Heart left ventricle (tissue), 16 donors: Measurements from ENCODE around the gene DNAJC6. TPM values are rescaled to one million over a fixed set of nuclear protein-coding genes. Genes with fewer than 3 reads are reported as not detected.

ENCODE experiments used
- ATAC-seq, 4 donors: fragments of 200-7000 bp; cut with Tn5 transposase; one replicate each; pipeline ENCODE4 v1.9.1; 2020 to 2022; ENCODE audit warnings: moderate library complexity in 4 of 4, mild to moderate bottlenecking in 3 of 4, moderate number of reproducible peaks in 1 of 4
- DNase-seq, 5 donors: peaks; one replicate each; pipeline ENCODE4 v3.0.0-alpha.2; 2020
- H3K27ac ChIP-seq, 12 donors: fragments of 200-600 bp; sonication (generic) in 4 of 12; one replicate each; pipeline versions ENCODE4 v1.5.0 to v1.8.0; 2016 to 2022; ENCODE audit warnings: mild to moderate bottlenecking in 2 of 12
- H3K27me3 ChIP-seq, 9 donors: fragments of 200-600 bp; sonication (generic) in 2 of 9; one replicate each; pipeline versions ENCODE4 v1.5.1 to v1.8.0; 2016 to 2022; ENCODE audit warnings: mild to moderate bottlenecking in 3 of 9
- H3K36me3 ChIP-seq, 9 donors: fragments of 200-600 bp; sonication (generic) in 2 of 9; one replicate each; pipeline versions ENCODE4 v1.5.0 to v1.8.0; 2018 to 2022; ENCODE audit warnings: mild to moderate bottlenecking in 2 of 9
- H3K4me1 ChIP-seq, 12 donors: fragments of 200-600 bp; sonication (generic) in 4 of 12; one replicate each; pipeline versions ENCODE4 v1.5.0 to v1.8.0; 2016 to 2022; ENCODE audit warnings: mild to moderate bottlenecking in 3 of 12
- H3K4me3 ChIP-seq, 12 donors: fragments of 200-600 bp; sonication (generic) in 4 of 12; one replicate each; pipeline versions ENCODE4 v1.5.0 to v1.8.0; 2017 to 2022; ENCODE audit warnings: mild to moderate bottlenecking in 9 of 12, moderate library complexity in 4 of 12
- H3K9me3 ChIP-seq, 12 donors: fragments of 200-600 bp; sonication (generic) in 4 of 12; one replicate each; pipeline versions ENCODE4 v1.5.0 to v1.8.0; 2016 to 2022; ENCODE audit warnings: mild to moderate bottlenecking in 1 of 12
- CTCF ChIP-seq, 12 donors: fragments of 200-600 bp; sonication (generic) in 4 of 12; IDR thresholded peaks; one replicate each; pipeline versions ENCODE4 v1.5.0 to v1.8.0; 2018 to 2022; ENCODE audit warnings: antibody characterized with exemption in 12 of 12, mild to moderate bottlenecking in 5 of 12
- POLR2A ChIP-seq, 2 donors: fragments of 450-650 bp; IDR thresholded peaks; one replicate each; pipeline ENCODE4 v1.6.1; 2017; ENCODE audit warnings: antibody characterized with exemption in 2 of 2, mild to moderate bottlenecking in 2 of 2, moderate library complexity in 2 of 2
- WGBS, 4 donors: extraction: QIAGEN DNeasy Blood & Tissue Kit in 2 of 4; methylation state at CpG; one replicate each; pipeline versions ENCODE4 v1.1.5 to v1.1.7; 2013 to 2018; 5-methylcytosine and 5-hydroxymethylcytosine counted together
- intact Hi-C, 10 donors: fragments of 100-400 bp; cut with DNase I; formaldehyde crosslinking; loops; one replicate each; pipeline versions ENCODE4 v1.11.1 to v1.14.2; 2022
- polyA plus RNA-seq, 2 donors: library from polyadenylated mRNA; stranded (reverse); fragments of 200-250 nt; gene quantifications; one replicate each; pipeline ENCODE4 v1.2.3, GENCODE V29; 2013
- total RNA-seq, 9 donors: library from RNA; depleted of rRNA in 2 of 9; stranded (reverse); fragments of >200 nt in 2 of 9; fragmentation: NEBNext Ultra II Directional in 3 of 9; extraction: Animal tissue kit (Norgen Biotek cat#: 25700) in 3 of 9; gene quantifications; one replicate each; pipeline versions ENCODE4 v1.1.0 to v1.2.4, GENCODE V29; 2016 to 2023
- donor health status: ischemic (EF 13 %, LVEDD 7.1; RV severe dilation, severe dysfunction).
- donor health status: healthy with polysubstance abuse.
- donor health status: DM: no; HTN: yes; CAD: no.
- donor health status: DM: no; HTN: no; CAD: no.
- donor health status: ischemic (EF 25% LVEDD 6.9; RV normal size, moderate dysfunction).
- donor health status: ischemic (EF 25% LVEDD 5.7; RV mildly dilated, moderate dysfunction).
- donor health status: healthy.
- donor health status: DM: yes; HTN: yes; CAD: no.
- donor health status: ischemic (EF 35%, LVEDD 5.7; RV mildly dilated, moderate dysfunction).
- donor health status: nonischemic (EF 11% LVEDD 7.7; RV severe dilation, severe dysfunction).
- donor health status: DM: yes; HTN: yes; CAD: no.
- donor health status: PGD.
- donor health status: ischemic (EF 29% LVEDD 5.4; RV normal size, mild dysfunction).
- donor health status: nonischemic (EF 23%, LVEDD 6.1; RV moderate dilation, normal function).

The DNAJC6 gene
- total and polyA plus RNA-seq, 11 donors, result 0.50 to 14.1 (median 8.5) TPM

DNA sequence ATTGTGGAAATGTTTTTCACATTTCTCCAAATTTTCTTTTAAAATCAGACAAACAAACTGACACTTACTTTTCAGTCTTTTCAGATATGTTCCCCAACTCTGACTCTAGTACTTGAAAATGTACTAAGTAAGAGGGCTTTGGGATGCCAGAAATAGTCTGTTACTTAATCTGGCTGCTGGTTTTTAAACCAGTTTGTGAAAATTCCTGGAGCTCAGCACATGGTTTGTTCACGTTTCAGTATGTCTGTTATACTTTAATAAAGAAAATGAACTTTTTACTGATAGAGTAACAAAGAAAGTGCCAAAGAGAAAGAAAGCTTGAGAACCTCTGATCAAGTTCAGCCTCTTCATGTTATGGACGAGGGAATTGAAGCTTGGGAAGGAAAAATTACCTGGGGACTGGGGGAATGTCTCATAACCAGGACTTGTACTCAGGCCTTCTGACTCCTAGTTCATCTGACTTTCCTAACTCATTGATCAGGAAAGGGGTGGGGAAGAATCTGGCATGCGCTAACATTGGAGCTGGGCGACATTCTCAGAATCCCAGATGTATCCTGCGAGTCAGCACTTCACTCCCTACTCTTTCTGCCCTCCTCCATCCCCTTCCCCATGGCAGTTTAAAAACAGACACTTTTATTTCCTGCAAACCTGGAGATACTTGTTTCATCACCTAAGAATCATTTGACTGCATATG lies 30.8 kb upstream of the DNAJC6 start:
- 11 to 22% (median 20%) methylated on average over 5 of the region's 5 CpGs for WGBS, 4 donors
- peak overlapping the region in 8 of 12 donors; percentile 1 to 31 (median 20) for H3K4me3 ChIP-seq
- ATAC-seq (peak in 2 of 4 donors; percentile 62 to 67), DNase-seq (no peak)
- no peaks in the 10 kb centered on the region for H3K27me3 ChIP-seq
- peaks cover 0 to 24% (median 12%) of the 10 kb centered on the region in 12 donors for H3K4me1 ChIP-seq
- H3K36me3 ChIP-seq, result no peaks in the 10 kb centered on the region
- intact Hi-C loops, result no loop called here
- H3K27ac ChIP-seq, result peak overlapping the region in 11 of 12 donors; percentile 12 to 80 (median 65)
- TF ChIP-seq CTCF (IDR thresholded peaks at IDR 0.05) (no peak), POLR2A (IDR thresholded peaks at IDR 0.05) (no peak)
- no peaks in the 10 kb centered on the region for H3K9me3 ChIP-seq

DNA sequence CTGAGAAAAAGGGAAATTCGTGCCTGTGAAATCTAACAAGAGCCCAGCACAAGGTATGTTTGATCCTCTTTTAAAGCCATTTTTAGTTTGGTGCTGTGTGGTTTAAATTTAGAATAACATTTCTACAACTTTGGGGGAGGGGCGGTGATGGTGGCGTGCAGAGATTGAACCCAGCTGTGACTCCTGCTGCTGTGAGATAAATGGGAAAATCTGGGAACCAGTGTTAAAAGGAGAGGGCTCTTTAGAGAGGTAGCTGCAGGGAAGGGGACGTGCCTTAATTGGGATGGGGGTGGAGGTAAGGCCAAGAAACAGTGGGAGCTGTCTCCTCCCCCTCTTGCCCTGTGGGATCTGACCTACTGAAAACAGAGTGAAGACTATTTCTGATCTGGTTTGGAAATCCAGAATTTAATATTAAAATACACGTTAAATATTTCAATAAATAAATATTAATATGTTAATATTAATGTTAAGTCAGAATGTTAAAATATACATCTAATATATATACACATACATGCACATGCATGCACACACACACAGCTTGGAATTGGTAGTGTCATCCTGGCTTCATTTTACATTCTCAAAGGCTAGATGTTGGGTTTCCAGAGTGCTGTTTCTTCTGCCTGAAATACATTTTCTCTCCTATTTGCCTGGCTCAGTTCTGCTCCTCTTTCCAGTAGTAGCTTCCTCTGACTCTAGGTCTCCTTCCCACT lies 30.1 kb upstream of the DNAJC6 start:
- TF ChIP-seq CTCF (IDR thresholded peaks at IDR 0.05) (no peak), POLR2A (IDR thresholded peaks at IDR 0.05) (no peak)
- 15 to 26% (median 21%) methylated on average over 5 of the region's 5 CpGs for WGBS, 4 donors
- ATAC-seq (peak; percentile 43 to 55 (median 48)), DNase-seq (peak in 3 of 5 donors; percentile 31 to 52 (median 40))
- peak overlapping the region in 10 of 12 donors; percentile 12 to 80 (median 66) for H3K27ac ChIP-seq
- H3K4me1 ChIP-seq, result peaks cover 0 to 24% (median 12%) of the 10 kb centered on the region in 12 donors
- H3K4me3 ChIP-seq, result peak overlapping the region in 7 of 12 donors; percentile 3 to 31 (median 21)
- no peaks in the 10 kb centered on the region for H3K27me3 ChIP-seq
- intact Hi-C loops, result no loop called here
- H3K9me3 ChIP-seq, result no peaks in the 10 kb centered on the region
- no peaks in the 10 kb centered on the region for H3K36me3 ChIP-seq

GRCh38 chr1:65281846-65282245 lies 27.5 kb upstream of the DNAJC6 start:
- TF ChIP-seq POLR2A (IDR thresholded peaks at IDR 0.05), result no peak
- no peak for TF ChIP-seq CTCF (IDR thresholded peaks at IDR 0.05)
- ATAC-seq (no peak), DNase-seq (no peak)
- Histone ChIP-seq H3K27ac (peak overlapping the region in 1 of 12 donors; percentile 6), H3K9me3 (no peaks in the 10 kb centered on the region), H3K36me3 (no peaks in the 10 kb centered on the region), H3K4me1 (peaks cover 0 to 24% (median 12%) of the 10 kb centered on the region in 12 donors), H3K27me3 (no peaks in the 10 kb centered on the region), H3K4me3 (no peak overlapping the region)
- intact Hi-C loops, result no loop called here
- WGBS, 4 donors, result 89 to 92% (median 90%) methylated on average over 6 of the region's 6 CpGs

DNA sequence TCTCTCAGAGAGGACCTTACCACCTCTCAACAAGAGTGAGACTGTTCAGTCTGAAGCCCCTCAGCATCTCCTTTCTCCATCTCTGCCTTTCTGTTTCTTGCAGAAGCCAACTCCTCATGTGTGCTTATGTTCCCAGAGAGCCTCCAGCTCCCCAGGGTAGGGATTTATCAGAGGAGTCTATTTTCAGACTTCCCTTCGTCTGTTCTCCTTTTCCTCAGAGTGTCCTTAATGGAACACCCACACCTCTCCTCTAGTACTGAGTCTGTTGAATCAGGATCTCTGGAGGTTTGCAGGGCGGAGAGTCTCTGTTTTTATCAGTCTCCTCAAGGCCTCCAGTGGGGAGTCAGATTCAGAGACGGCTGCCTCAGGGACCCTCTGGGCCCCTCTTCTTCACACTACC lies 25.1 kb upstream of the DNAJC6 start:
- WGBS, 4 donors, result 46 to 54% (median 49%) methylated on average over 3 of the region's 3 CpGs
- H3K27me3 ChIP-seq, result no peaks in the 10 kb centered on the region
- H3K9me3 ChIP-seq, result no peaks in the 10 kb centered on the region
- H3K27ac ChIP-seq, result peak overlapping the region in 6 of 12 donors; percentile 37 to 68 (median 55)
- H3K4me3 ChIP-seq, result no peak overlapping the region
- peak in 3 of 4 donors; percentile 42 to 63 (median 61) for ATAC-seq
- TF ChIP-seq POLR2A (IDR thresholded peaks at IDR 0.05) (no peak), CTCF (IDR thresholded peaks at IDR 0.05) (no peak)
- peaks cover 0 to 8% (median 4%) of the 10 kb centered on the region in 12 donors for H3K4me1 ChIP-seq
- intact Hi-C loops, result no loop called here
- DNase-seq, result peak in 2 of 5 donors; percentile 13 to 31
- no peaks in the 10 kb centered on the region for H3K36me3 ChIP-seq
